K562 (cell line): ENCODE results near the gene IRF9. TPM values are rescaled to one million over a fixed set of nuclear protein-coding genes. Genes with fewer than 3 reads are reported as not detected.

ENCODE experiments used
- ATAC-seq: fragments of 200-7000 bp; cut with Tn5 transposase; 3 replicates; pipeline ENCODE4 v1.9.1; 2020; ENCODE audit warnings: moderate library complexity
- BruUV-seq: library from RNA; stranded (reverse); fragments of 400-500 nt; replicated peaks from 2 replicates; lab custom pipeline; 2021; lab: Mats Ljungman, UMichigan
- CTCF ChIA-PET: fragments of 300-600 bp; formaldehyde crosslinking; extraction: SDS; loops from one replicate; lab custom pipeline; 2021; ENCODE audit warnings: low intra/inter-chr PET ratio; lab: Yijun Ruan, JAX
- POLR2A ChIA-PET: fragments of 300-600, 350-650 bp; sonication (Branson Sonifier 250); formaldehyde crosslinking; extraction: SDS; loops from one replicate; lab custom pipeline; 2021; ENCODE audit warnings: antibody characterized with exemption, inconsistent platforms; lab: Yijun Ruan, JAX
- DNase-seq, 4 experiments: peaks; one replicate each; pipeline versions ENCODE4 v3.0.0 to v3.0.0-alpha.2; 2011 to 2018; ENCODE audit warnings: low spot score in 3 of 4, mixed read lengths in 3 of 4; ENCODE audit errors: extremely low read depth in 1 of 4
- FAIRE-seq: peaks from 2 replicates; lab custom pipeline; 2011; peaks lifted over from hg19 to GRCh38; lab: Jason Lieb, UNC
- H2AFZ ChIP-seq: 2 replicates; pipeline ENCODE4 v1.6.0; 2011; ENCODE audit warnings: low read depth, low read length, control low read depth, inconsistent platforms
- H3K27ac ChIP-seq: fragments of 200-600 bp; 3 replicates; pipeline ENCODE4 v1.8.0; 2011; ENCODE audit warnings: low read depth, mild to moderate bottlenecking, control low read depth, inconsistent platforms, low read length, moderate library complexity, mixed read lengths; ENCODE audit errors: extremely low read depth
- H3K27me3 ChIP-seq, 2 experiments: fragments of 300-600 bp in 1 of 2; 2 replicates in 1 of 2; 3 replicates in 1 of 2; pipeline versions ENCODE4 v1.6.0 to v1.8.0; 2011; ENCODE audit warnings: inconsistent platforms in 2 of 2, low read length in 2 of 2, mild to moderate bottlenecking in 1 of 2, mixed read lengths in 1 of 2, moderate library complexity in 1 of 2; ENCODE audit not compliant: control insufficient read depth in 2 of 2, insufficient read depth in 2 of 2
- H3K36me3 ChIP-seq: fragments of 300-600 bp; 3 replicates; pipeline ENCODE4 v1.8.0; 2011; ENCODE audit warnings: mild to moderate bottlenecking, low read length, inconsistent platforms; ENCODE audit not compliant: control insufficient read depth, insufficient read depth
- H3K4me1 ChIP-seq, 2 experiments: fragments of 200-600 bp in 1 of 2; replicated peaks in 1 of 2; 2 replicates in 1 of 2; 3 replicates in 1 of 2; pipeline versions ENCODE4 v1.5.1 to v1.8.0; 2011; ENCODE audit warnings: inconsistent platforms in 2 of 2, low read length in 2 of 2, mild to moderate bottlenecking in 1 of 2, mixed read lengths in 1 of 2, moderate library complexity in 1 of 2; ENCODE audit not compliant: control insufficient read depth in 2 of 2, insufficient read depth in 2 of 2
- H3K4me2 ChIP-seq: 2 replicates; pipeline ENCODE4 v1.6.1; 2011; ENCODE audit warnings: low read length, control low read depth, inconsistent platforms, mixed read lengths; ENCODE audit not compliant: insufficient read depth
- H3K4me3 ChIP-seq: fragments of 200-600 bp; sonication (generic), shearing (Covaris generic); 2 replicates; pipeline ENCODE4 v1.5.1; 2016; ENCODE audit warnings: control low read depth, inconsistent platforms
- H3K79me2 ChIP-seq: fragments of 200-600 bp; 3 replicates; pipeline ENCODE4 v1.8.0; 2011; ENCODE audit warnings: low read length, inconsistent platforms; ENCODE audit not compliant: control insufficient read depth, insufficient read depth
- H3K9ac ChIP-seq, 2 experiments: 2 replicates each; pipeline versions ENCODE4 v1.6.0 to v1.6.1; 2011; ENCODE audit warnings: low read depth in 2 of 2, low read length in 2 of 2, control low read depth in 1 of 2, inconsistent platforms in 1 of 2, mild to moderate bottlenecking in 1 of 2, mixed read lengths in 1 of 2; ENCODE audit not compliant: insufficient read depth in 1 of 2
- H3K9me1 ChIP-seq: one replicate; pipeline ENCODE4 v1.6.0; 2011; ENCODE audit warnings: inconsistent platforms, mild to moderate bottlenecking, low read length, moderate library complexity; ENCODE audit not compliant: control insufficient read depth, insufficient read depth
- H3K9me3 ChIP-seq: replicated peaks from 2 replicates; pipeline ENCODE4 v1.5.1; 2011; ENCODE audit warnings: low read depth, low read length, inconsistent platforms; ENCODE audit not compliant: control insufficient read depth, insufficient read depth
- H4K20me1 ChIP-seq: replicated peaks from 2 replicates; pipeline ENCODE4 v1.6.1; 2011; ENCODE audit warnings: low read length, inconsistent platforms, mixed read lengths; ENCODE audit not compliant: control insufficient read depth, insufficient read depth
- FUS ChIP-seq: fragments of 200-400 bp; formaldehyde crosslinking; optimal IDR thresholded peaks from 2 replicates; pipeline ENCODE3; 2017; ENCODE audit warnings: low read depth, low read length
- HDAC8 ChIP-seq: fragments of 450-650 bp; IDR thresholded peaks from 2 replicates; pipeline ENCODE4 v1.6.1; 2016; ENCODE audit warnings: mild to moderate bottlenecking, missing genetic modification characterization, moderate library complexity, missing compliant biosample characterization
- TAL1 ChIP-seq: fragments of 450-650 bp; IDR thresholded peaks from 2 replicates; pipeline ENCODE4 v1.6.1; 2016; ENCODE audit warnings: mild to moderate bottlenecking
- XRCC5 ChIP-seq: fragments of 200-400 bp; formaldehyde crosslinking; IDR thresholded peaks from 2 replicates; pipeline ENCODE4 v1.6.1; 2017; ENCODE audit warnings: low read depth, mild to moderate bottlenecking, low read length
- WGBS: fragments of 100-300 bp; shearing (Covaris generic); methylation state at CpG from one replicate; pipeline ENCODE4 v1.1.6; 2016; ENCODE audit warnings: low coverage, mixed read lengths; ENCODE audit not compliant: insufficient coverage; ENCODE audit errors: missing lambda C conversion rate; 5-methylcytosine and 5-hydroxymethylcytosine counted together
- in situ Hi-C: fragments of 300-500 bp; cut with MboI; formaldehyde crosslinking; loops from 4 replicates; pipeline ENCODE4 v1.15.0; 2018; ENCODE audit warnings: inconsistent platforms, mixed read lengths
- intact Hi-C: fragments of 100-400 bp; cut with micrococcal nuclease; formaldehyde crosslinking; loops from 2 replicates; pipeline ENCODE4 v1.14.2; 2022
- polyA plus RNA-seq, 8 experiments: library from polyadenylated mRNA; depleted of rRNA in 4 of 8; stranded (reverse) in 5 of 8; unstranded in 3 of 8; fragments of >200 nt; fragmentation: Nextera tagmentation in 2 of 8; fragmentation: Illumina TruSeq in 1 of 8; extraction: Ambion mirVana in 2 of 8; extraction: Trizol in 1 of 8; gene quantifications; 2 replicates each; pipeline versions ENCODE4 v1.2.1 to v1.2.3, GENCODE V29; 2011 to 2014; ENCODE audit warnings: inconsistent platforms in 1 of 8, missing spikeins in 1 of 8
- total RNA-seq, 7 experiments: library from RNA; depleted of rRNA in 6 of 7; stranded (reverse); fragments of >200 nt in 6 of 7; fragmentation: Illumina TruSeq in 2 of 7; extraction: Trizol in 2 of 7; gene quantifications; 2 replicates each; pipeline versions ENCODE4 v1.2.1 to v1.2.3, GENCODE V29; 2011 to 2021; ENCODE audit warnings: low replicate concordance in 1 of 7
- TF ChIP-seq, protein P1 (sequence below): fragments of 250-450 bp; sonication (Bioruptor Pico); IDR thresholded peaks from 2 replicates; pipeline ENCODE4 v1.9.0; 2021; ENCODE audit warnings: mild to moderate bottlenecking

The IRF9 gene
- total and polyA plus RNA-seq, 9 of the 15 experiments (the other 6 are each of a cell fraction or from before 2014, with no cell fraction given): 0.79 to 14.8 (median 6.1) TPM

DNA sequence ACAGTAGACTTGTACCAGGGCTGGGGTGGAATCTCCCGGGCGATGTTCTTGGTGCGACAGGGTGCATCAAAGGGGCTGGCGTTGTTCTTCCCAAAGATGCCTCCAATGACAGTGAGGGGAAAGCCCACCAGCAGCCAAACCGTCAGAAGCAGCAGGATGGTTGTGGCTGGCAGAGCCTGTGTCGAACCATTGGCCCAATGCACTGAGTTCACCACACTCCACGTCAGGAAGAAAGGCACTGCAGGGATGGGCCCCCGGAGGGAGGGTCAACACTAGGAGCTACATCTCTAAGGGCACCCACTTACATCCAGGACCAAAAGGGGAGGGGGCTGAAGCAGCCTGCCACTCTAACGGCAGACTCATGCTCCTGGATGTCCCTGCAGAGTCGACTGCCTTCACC is 29.4 kb downstream of the IRF9 start (continued):
- TF ChIP-seq FUS (no peak), XRCC5 (no peak), HDAC8 (no peak)
- TF ChIP-seq, protein P1, sequence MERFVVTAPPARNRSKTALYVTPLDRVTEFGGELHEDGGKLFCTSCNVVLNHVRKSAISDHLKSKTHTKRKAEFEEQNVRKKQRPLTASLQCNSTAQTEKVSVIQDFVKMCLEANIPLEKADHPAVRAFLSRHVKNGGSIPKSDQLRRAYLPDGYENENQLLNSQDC (CRISPR knock-in tag): no peak

DNA sequence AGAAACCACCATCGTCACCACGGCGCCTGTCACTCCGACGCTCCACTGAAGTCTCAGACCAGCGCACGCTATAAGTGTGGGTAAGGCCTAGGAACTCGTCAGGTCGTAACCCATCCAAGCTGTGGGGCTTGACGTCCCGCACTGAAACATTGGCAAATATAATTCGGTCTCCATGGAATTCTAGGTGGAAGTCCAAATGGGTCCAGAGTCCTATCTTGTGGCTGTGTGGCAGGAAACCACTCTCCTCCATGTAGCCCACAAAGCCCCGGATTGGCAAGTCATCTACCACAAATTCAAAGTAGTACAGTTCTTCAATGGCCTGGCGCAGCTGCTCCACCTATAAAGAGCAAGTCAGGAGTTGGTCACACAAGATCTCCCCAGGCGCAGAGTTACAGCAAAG is 31.9 kb downstream of the IRF9 start:
- no TSS peak for BruUV-seq
- Histone ChIP-seq H3K9me1 (peaks cover 2% of the 10 kb centered on the region), H3K9me3 (no peaks in the 10 kb centered on the region), H2AFZ (no peak overlapping the region), H3K4me2 (no peak overlapping the region), H3K9ac (no peak overlapping the region), H4K20me1 (peaks cover 4% of the 10 kb centered on the region; the same call in 1 of the 2 replicates), H3K79me2 (peaks cover 53% of the 10 kb centered on the region), H3K27ac (no peak overlapping the region), H3K4me3 (no peak overlapping the region), H3K27me3 (no peaks in the 10 kb centered on the region), H3K4me1 (peaks cover 6 to 23% of the 10 kb centered on the region in 2 experiments; a peak in 3 of 5 replicates), H3K36me3 (peaks cover 31% of the 10 kb centered on the region; the same call in 2 of the 3 replicates)
- 99% methylated on average over 10 of the region's 15 CpGs for WGBS
- TF ChIP-seq TAL1: no peak
- in situ Hi-C loops: no loop called here
- intact Hi-C loops: no loop called here
- FAIRE-seq (no peak), DNase-seq (no peak), ATAC-seq (no peak)
- POLR2A ChIA-PET: no interaction called here
- CTCF ChIA-PET: no interaction called here
